Left ventricle myocardium inferior (tissue), 1 donor: ENCODE measurements around the gene AMACR. TPM values are rescaled to one million over a fixed set of nuclear protein-coding genes. Genes with fewer than 3 reads are reported as not detected.

Source experiments
- DNase-seq: peaks from one replicate; pipeline ENCODE4 v3.0.0-alpha.2; 2020
- H3K27ac ChIP-seq: fragments of 200-600 bp; replicated peaks from 2 replicates; pipeline ENCODE4 v1.8.0; 2021
- H3K27me3 ChIP-seq: fragments of 200-600 bp; 2 replicates; pipeline ENCODE4 v1.8.0; 2021; ENCODE audit warnings: low read depth
- H3K36me3 ChIP-seq: fragments of 200-600 bp; 2 replicates; pipeline ENCODE4 v1.8.0; 2021
- H3K4me1 ChIP-seq: fragments of 200-600 bp; 2 replicates; pipeline ENCODE4 v1.8.0; 2021
- H3K4me3 ChIP-seq: fragments of 200-600 bp; 2 replicates; pipeline ENCODE4 v1.8.0; 2021; ENCODE audit warnings: mild to moderate bottlenecking, moderate library complexity
- H3K9me3 ChIP-seq: fragments of 200-600 bp; replicated peaks from 2 replicates; pipeline ENCODE4 v1.8.0; 2021
- CTCF ChIP-seq: fragments of 200-600 bp; IDR thresholded peaks from 2 replicates; pipeline ENCODE4 v1.8.0; 2021; ENCODE audit warnings: antibody characterized with exemption, mild to moderate bottlenecking, borderline replicate concordance
- intact Hi-C: fragments of 100-400 bp; cut with micrococcal nuclease; formaldehyde crosslinking; loops from one replicate; pipeline ENCODE4 v1.11.0; 2022
- total RNA-seq: library from RNA; stranded (reverse); fragmentation: NEBNext Ultra II Directional; extraction: Animal tissue kit (Norgen Biotek cat#: 25700); gene quantifications from one replicate; pipeline ENCODE4 v1.2.1, GENCODE V29; 2021
- donor health status: DM: no; HTN: yes; CAD: no; lungs with severe emphysema.

The AMACR gene
- total RNA-seq, 1 donor from 2014 or later, result 6.1 TPM

- H3K4me1 ChIP-seq, result no peaks in the 10 kb centered on the region
Observed at GRCh38 chr5:34028349-34028748, 20.5 kb upstream of the AMACR start.

GRCh38 chr5:34026089-34026761 is 18.4 kb upstream of the AMACR start:
- Histone ChIP-seq H3K9me3 (no peaks in the 10 kb centered on the region), H3K4me1 (peaks cover 9% of the 10 kb centered on the region), H3K27me3 (no peaks in the 10 kb centered on the region), H3K27ac (no peak overlapping the region), H3K36me3 (no peaks in the 10 kb centered on the region), H3K4me3 (no peak overlapping the region)
- no peak for TF ChIP-seq CTCF
- intact Hi-C loops, result no loop called here
- no peak for DNase-seq

More at GRCh38 chr5:34028349-34028748, 20.5 kb upstream of the AMACR start:
- no peak for DNase-seq
- Histone ChIP-seq H3K27me3 (no peaks in the 10 kb centered on the region), H3K9me3 (no peaks in the 10 kb centered on the region), H3K4me3 (no peak overlapping the region), H3K27ac (no peak overlapping the region), H3K36me3 (no peaks in the 10 kb centered on the region)
- no peak for TF ChIP-seq CTCF
- intact Hi-C loops, result no loop called here

GRCh38 chr5:34022121-34022705 is 14.4 kb upstream of the AMACR start:
- no peaks in the 10 kb centered on the region for H3K9me3 ChIP-seq
- TF ChIP-seq CTCF, result no peak
- H3K4me3 ChIP-seq, result no peak overlapping the region
- peaks cover 12% of the 10 kb centered on the region for H3K4me1 ChIP-seq
- no peaks in the 10 kb centered on the region for H3K27me3 ChIP-seq
- intact Hi-C loops, result no loop called here
- DNase-seq, result no peak
- H3K36me3 ChIP-seq, result peaks cover 11% of the 10 kb centered on the region
- peak overlapping the region; percentile 35 for H3K27ac ChIP-seq

- peak overlapping the region; percentile 35 for H3K27ac ChIP-seq
- intact Hi-C loops, result no loop called here
Observed at GRCh38 chr5:34021334-34021733, 13.5 kb upstream of the AMACR start.

GRCh38 chr5:34020726-34021125 is 12.9 kb upstream of the AMACR start:
- no peaks in the 10 kb centered on the region for H3K27me3 ChIP-seq
- H3K27ac ChIP-seq, result no peak overlapping the region
- no peaks in the 10 kb centered on the region for H3K9me3 ChIP-seq
- intact Hi-C loops, result no loop called here
- DNase-seq, result no peak
- peaks cover 11% of the 10 kb centered on the region for H3K36me3 ChIP-seq
- TF ChIP-seq CTCF, result no peak
- H3K4me1 ChIP-seq, result peaks cover 12% of the 10 kb centered on the region
- H3K4me3 ChIP-seq, result no peak overlapping the region

More at GRCh38 chr5:34021334-34021733, 13.5 kb upstream of the AMACR start:
- H3K9me3 ChIP-seq, result no peaks in the 10 kb centered on the region
- DNase-seq, result no peak
- H3K4me1 ChIP-seq, result peaks cover 12% of the 10 kb centered on the region
- TF ChIP-seq CTCF, result no peak
- no peak overlapping the region for H3K4me3 ChIP-seq
- H3K36me3 ChIP-seq, result peaks cover 11% of the 10 kb centered on the region
- no peaks in the 10 kb centered on the region for H3K27me3 ChIP-seq
